Panc1 (cell line): ENCODE measurements around the gene GLUL.
"Not testable (repeated sequence)": the region's sequence is repeated elsewhere in the genome, so short reads cannot be mapped to it uniquely, and the experiment has no call there.

Source experiments
- CTCF ChIP-seq: fragments of 450-650 bp; IDR thresholded peaks from 2 replicates; pipeline ENCODE4 v1.5.1; 2017; ENCODE audit warnings: mild to moderate bottlenecking
- POLR2AphosphoS5 ChIP-seq: IDR thresholded peaks from 2 replicates; pipeline ENCODE4 v1.6.1; 2012; ENCODE audit warnings: mild to moderate bottlenecking, low read depth, low read length, moderate library complexity

- not testable (repeated sequence) for TF ChIP-seq POLR2AphosphoS5, CTCF
Observed at GRCh38 chr1:182333071-182333571, 58.5 kb downstream of the GLUL start.
